ENCODE measurements around the gene CMTM4. TPM values are rescaled to one million over a fixed set of nuclear protein-coding genes. Genes with fewer than 3 reads are reported as not detected.

The CMTM4 gene
- total RNA-seq, 4 donors from 2014 or later, result 6.1 to 41.5 (median 15.1) TPM

DNA sequence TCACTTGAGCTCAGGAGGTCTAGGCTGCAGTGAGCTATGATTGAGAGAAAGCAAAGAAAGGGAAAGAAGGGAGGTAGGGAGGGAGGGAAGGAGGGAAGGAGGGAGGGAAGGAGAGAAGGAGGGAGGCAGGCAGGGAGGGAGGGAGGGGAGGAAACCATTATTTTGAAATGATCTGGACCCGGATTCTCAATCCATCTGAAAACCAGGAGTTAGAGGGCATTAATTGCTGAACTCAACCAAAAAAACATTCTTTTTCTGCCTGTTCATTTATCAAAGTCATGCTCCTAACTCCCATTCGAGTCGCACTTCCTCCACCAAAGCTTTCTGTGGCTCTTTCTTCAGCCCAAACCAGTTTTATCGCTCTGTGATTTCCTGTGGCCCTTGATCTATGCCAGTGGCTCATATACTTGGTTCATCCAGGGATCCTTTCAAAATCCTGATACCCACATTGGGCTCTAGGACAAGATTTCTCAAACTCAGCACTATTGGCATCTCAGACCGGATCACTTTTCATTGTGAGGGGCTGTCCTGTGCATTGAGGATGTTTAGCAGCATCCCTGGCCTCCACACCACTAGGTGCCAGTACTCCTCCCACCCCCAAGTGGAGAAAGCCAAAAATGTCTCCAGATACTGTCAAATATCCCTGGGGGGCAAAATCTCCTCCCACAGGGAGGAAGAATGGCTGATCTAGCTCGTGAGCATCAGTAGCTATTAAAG is 38.2 kb downstream of the CMTM4 start:
- Histone ChIP-seq H3K27ac (no peak overlapping the region), H3K4me1 (peaks cover 0 to 8% of the 10 kb centered on the region in 2 donors), H3K36me3 (no peaks in the 10 kb centered on the region), H3K9me3 (no peaks in the 10 kb centered on the region), H3K4me3 (no peak overlapping the region), H3K27me3 (no peaks in the 10 kb centered on the region)
- no peak for DNase-seq
- TF ChIP-seq, protein P1, sequence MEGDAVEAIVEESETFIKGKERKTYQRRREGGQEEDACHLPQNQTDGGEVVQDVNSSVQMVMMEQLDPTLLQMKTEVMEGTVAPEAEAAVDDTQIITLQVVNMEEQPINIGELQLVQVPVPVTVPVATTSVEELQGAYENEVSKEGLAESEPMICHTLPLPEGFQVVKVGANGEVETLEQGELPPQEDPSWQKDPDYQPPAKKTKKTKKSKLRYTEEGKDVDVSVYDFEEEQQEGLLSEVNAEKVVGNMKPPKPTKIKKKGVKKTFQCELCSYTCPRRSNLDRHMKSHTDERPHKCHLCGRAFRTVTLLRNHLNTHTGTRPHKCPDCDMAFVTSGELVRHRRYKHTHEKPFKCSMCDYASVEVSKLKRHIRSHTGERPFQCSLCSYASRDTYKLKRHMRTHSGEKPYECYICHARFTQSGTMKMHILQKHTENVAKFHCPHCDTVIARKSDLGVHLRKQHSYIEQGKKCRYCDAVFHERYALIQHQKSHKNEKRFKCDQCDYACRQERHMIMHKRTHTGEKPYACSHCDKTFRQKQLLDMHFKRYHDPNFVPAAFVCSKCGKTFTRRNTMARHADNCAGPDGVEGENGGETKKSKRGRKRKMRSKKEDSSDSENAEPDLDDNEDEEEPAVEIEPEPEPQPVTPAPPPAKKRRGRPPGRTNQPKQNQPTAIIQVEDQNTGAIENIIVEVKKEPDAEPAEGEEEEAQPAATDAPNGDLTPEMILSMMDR (IDR thresholded peaks at IDR 0.05), result no peak
- TF ChIP-seq POLR2A (IDR thresholded peaks at IDR 0.05), result no peak
- intact Hi-C loops (cut with DNase I; ENCODE audit: low total_unique reads), result no loop called here

DNA sequence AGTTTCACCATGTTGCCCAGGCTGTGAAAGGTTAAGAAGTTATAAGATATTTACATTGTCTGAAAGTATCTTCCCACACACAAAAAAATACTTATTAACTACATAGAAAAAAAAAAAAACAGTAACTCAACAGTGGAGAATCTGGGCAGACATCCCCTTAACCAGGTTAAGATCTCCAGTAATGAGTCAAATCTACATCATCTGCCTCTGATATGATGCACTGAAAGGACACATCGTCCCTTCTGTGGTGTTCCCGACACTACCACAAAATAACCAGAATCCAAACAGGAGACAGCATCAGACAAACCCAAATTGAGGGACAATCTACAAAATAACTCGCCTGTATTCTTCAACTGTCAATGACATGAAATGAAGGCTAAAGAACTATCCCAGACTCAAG is 40.0 kb downstream of the CMTM4 start:
- no peaks in the 10 kb centered on the region for H3K36me3 ChIP-seq
- TF ChIP-seq POLR2A (IDR thresholded peaks at IDR 0.05), result no peak
- TF ChIP-seq, protein P1 (IDR thresholded peaks at IDR 0.05), result no peak
- H3K4me1 ChIP-seq, result peaks cover 0 to 8% of the 10 kb centered on the region in 2 donors
- no peak overlapping the region for H3K4me3 ChIP-seq
- H3K27ac ChIP-seq, result no peak overlapping the region
- H3K9me3 ChIP-seq, result no peaks in the 10 kb centered on the region
- DNase-seq, result no peak
- H3K27me3 ChIP-seq, result no peaks in the 10 kb centered on the region
- intact Hi-C loops (cut with DNase I; ENCODE audit: low total_unique reads), result no loop called here

DNA sequence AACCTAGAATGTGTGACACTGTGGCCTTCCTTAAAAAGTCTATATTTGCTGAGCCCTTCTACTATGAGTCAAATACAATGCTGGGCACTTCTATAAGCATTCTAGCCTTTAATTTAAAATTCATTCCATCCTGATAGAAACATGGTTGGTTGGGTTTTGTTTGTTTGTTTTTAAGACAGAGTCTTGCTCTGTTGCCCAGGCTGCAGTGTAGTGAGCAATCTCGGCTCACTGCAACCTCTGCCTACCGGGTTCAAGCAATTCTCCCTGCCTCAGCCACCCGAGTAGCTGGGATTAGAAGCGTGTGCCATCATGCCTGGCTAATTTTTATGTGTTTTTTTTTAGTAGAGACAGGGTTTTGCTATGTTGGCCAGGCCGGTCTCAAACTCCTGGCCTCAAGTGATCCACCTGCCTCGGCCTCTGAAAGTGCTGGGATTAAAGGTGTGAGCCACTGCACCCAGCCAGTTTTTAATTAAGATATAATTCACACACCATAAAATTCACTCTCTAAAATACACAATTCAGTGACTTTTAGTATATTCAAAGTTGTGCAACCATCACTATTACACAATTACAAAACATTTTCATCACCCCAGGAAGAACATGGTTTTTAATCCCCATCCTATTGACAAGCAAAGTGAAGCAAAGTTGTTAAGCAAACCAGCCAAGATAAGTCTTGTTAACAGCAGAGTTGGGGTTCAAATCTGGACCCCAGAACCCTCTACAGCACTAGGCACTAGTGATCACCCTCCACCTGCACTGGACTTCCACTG is 42.8 kb downstream of the CMTM4 start:
- no peaks in the 10 kb centered on the region for H3K36me3 ChIP-seq
- intact Hi-C loops (cut with DNase I; ENCODE audit: low total_unique reads), result no loop called here
- H3K4me1 ChIP-seq, result no peaks in the 10 kb centered on the region
- no peak overlapping the region for H3K4me3 ChIP-seq
- no peaks in the 10 kb centered on the region for H3K27me3 ChIP-seq
- no peak for TF ChIP-seq POLR2A (IDR thresholded peaks at IDR 0.05)
- TF ChIP-seq, protein P1 (IDR thresholded peaks at IDR 0.05), result no peak
- no peak for DNase-seq
- no peaks in the 10 kb centered on the region for H3K9me3 ChIP-seq
- no peak overlapping the region for H3K27ac ChIP-seq

DNA sequence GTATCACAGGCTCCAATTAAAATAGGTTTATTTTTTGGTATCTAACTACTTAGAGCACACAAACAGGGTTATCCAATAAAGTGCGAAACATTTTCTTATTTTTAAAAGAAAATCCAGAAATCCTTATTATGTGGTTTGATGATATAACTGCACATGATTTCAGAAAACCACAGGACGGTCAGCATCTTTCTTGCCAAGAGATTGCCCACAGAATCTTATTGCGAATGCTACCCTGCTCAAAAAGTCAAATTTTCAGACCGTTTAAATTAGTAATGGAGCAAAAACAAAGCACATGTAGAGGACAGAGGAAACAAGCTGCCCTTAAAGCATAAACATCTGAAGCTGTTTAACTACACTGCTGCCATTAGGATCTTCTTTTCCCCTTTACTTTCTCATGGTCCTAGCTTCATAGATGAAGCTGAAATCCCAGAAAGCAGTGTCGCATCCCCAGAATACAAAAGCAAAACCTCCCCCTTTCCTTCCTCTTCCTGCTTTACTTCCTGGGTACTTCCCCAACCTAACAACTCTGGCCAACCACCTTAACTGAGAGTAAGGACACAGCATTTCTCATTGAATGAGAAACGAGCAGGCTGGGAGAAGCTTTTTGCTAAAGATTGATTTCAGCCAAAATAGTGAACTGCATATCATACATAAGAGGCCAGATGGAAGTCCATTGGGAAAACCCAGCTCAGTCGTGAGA is 43.7 kb downstream of the CMTM4 start:
- no peaks in the 10 kb centered on the region for H3K27me3 ChIP-seq
- H3K9me3 ChIP-seq, result no peaks in the 10 kb centered on the region
- H3K36me3 ChIP-seq, result no peaks in the 10 kb centered on the region
- intact Hi-C loops (cut with DNase I; ENCODE audit: low total_unique reads), result no loop called here
- no peak for DNase-seq
- no peak overlapping the region for H3K27ac ChIP-seq
- no peaks in the 10 kb centered on the region for H3K4me1 ChIP-seq
- TF ChIP-seq, protein P1 (IDR thresholded peaks at IDR 0.05), result no peak
- no peak for TF ChIP-seq POLR2A (IDR thresholded peaks at IDR 0.05)
- H3K4me3 ChIP-seq, result no peak overlapping the region

GRCh38 chr16:66651965-66652364 is 44.6 kb downstream of the CMTM4 start:
- Histone ChIP-seq H3K36me3 (no peaks in the 10 kb centered on the region), H3K9me3 (no peaks in the 10 kb centered on the region), H3K27ac (no peak overlapping the region), H3K4me1 (no peaks in the 10 kb centered on the region), H3K4me3 (no peak overlapping the region), H3K27me3 (no peaks in the 10 kb centered on the region)
- intact Hi-C loops (cut with DNase I; ENCODE audit: low total_unique reads), result no loop called here
- no peak for DNase-seq
- TF ChIP-seq, protein P1 (IDR thresholded peaks at IDR 0.05), result no peak
- no peak for TF ChIP-seq POLR2A (IDR thresholded peaks at IDR 0.05)

All from uterus (tissue), 4 donors.